Liver (tissue), 9 donors: ENCODE data around the gene CENPC. TPM values are rescaled to one million over a fixed set of nuclear protein-coding genes. Genes with fewer than 3 reads are reported as not detected.
"Not testable (repeated sequence)": the region's sequence is repeated elsewhere in the genome, so short reads cannot be mapped to it uniquely, and the experiment has no call there.

Experiments
- DNase-seq: peaks from one replicate; pipeline ENCODE4 v3.0.0-alpha.2; 2017; ENCODE audit warnings: low spot score
- H3K27ac ChIP-seq, 2 donors: one replicate each; pipeline ENCODE4 v1.7.0; 2013; ENCODE audit warnings: inconsistent platforms in 2 of 2, low read length in 2 of 2, control low read depth in 1 of 2, low read depth in 1 of 2, mild to moderate bottlenecking in 1 of 2
- H3K27me3 ChIP-seq, 4 donors: one replicate each; pipeline versions ENCODE4 v1.6.1 to v1.7.0; 2013; ENCODE audit warnings: low read length in 3 of 4, inconsistent platforms in 1 of 4, mild to moderate bottlenecking in 1 of 4, moderate library complexity in 1 of 4; ENCODE audit not compliant: control insufficient read depth in 4 of 4, insufficient read depth in 4 of 4
- H3K36me3 ChIP-seq, 4 donors: one replicate each; pipeline versions ENCODE4 v1.6.1 to v1.7.0; 2013; ENCODE audit warnings: low read length in 3 of 4, mild to moderate bottlenecking in 3 of 4, low read depth in 1 of 4, moderate library complexity in 1 of 4; ENCODE audit not compliant: control insufficient read depth in 4 of 4, insufficient read depth in 3 of 4
- H3K4me1 ChIP-seq, 4 donors: one replicate each; pipeline versions ENCODE4 v1.6.1 to v1.7.0; 2013; ENCODE audit warnings: low read length in 3 of 4, mild to moderate bottlenecking in 3 of 4, moderate library complexity in 1 of 4; ENCODE audit not compliant: control insufficient read depth in 4 of 4, insufficient read depth in 4 of 4
- H3K4me3 ChIP-seq, 3 donors: one replicate each; pipeline versions ENCODE4 v1.6.1 to v1.7.0; 2013; ENCODE audit warnings: low read length in 3 of 3, control low read depth in 1 of 3, low read depth in 1 of 3, mild to moderate bottlenecking in 1 of 3
- H3K9ac ChIP-seq, 2 donors: one replicate each; pipeline ENCODE4 v1.7.0; 2013; ENCODE audit warnings: low read length in 2 of 2, mild to moderate bottlenecking in 2 of 2, moderate library complexity in 2 of 2, control low read depth in 1 of 2, low read depth in 1 of 2
- H3K9me3 ChIP-seq, 4 donors: one replicate each; pipeline versions ENCODE4 v1.6.1 to v1.7.0; 2013; ENCODE audit warnings: low read length in 3 of 4; ENCODE audit not compliant: control insufficient read depth in 4 of 4
- EGR1 ChIP-seq, 2 donors: IDR thresholded peaks; 2 replicates each; pipeline ENCODE4 v1.6.1; 2016 to 2018; ENCODE audit warnings: antibody characterized with exemption in 2 of 2, low read depth in 2 of 2
- FOXA1 ChIP-seq: IDR thresholded peaks from 2 replicates; pipeline ENCODE4 v1.6.1; 2016; ENCODE audit warnings: antibody characterized with exemption
- FOXA2 ChIP-seq: IDR thresholded peaks from 2 replicates; pipeline ENCODE4 v1.6.1; 2016; ENCODE audit warnings: antibody characterized with exemption
- GABPA ChIP-seq, 2 donors: IDR thresholded peaks in 1 of 2; conservative IDR thresholded peaks in 1 of 2; 2 replicates each; pipeline ENCODE4 v1.6.1; 2016; ENCODE audit warnings: antibody characterized with exemption in 2 of 2, mild to moderate bottlenecking in 1 of 2, moderate library complexity in 1 of 2
- HNF4A ChIP-seq, 2 donors: conservative IDR thresholded peaks; 2 replicates each; pipeline ENCODE4 v1.6.1; 2016; ENCODE audit warnings: antibody characterized with exemption in 2 of 2, mild to moderate bottlenecking in 2 of 2
- HNF4G ChIP-seq: IDR thresholded peaks from 2 replicates; pipeline ENCODE4 v1.6.1; 2016; ENCODE audit warnings: antibody characterized with exemption
- JUND ChIP-seq, 2 donors: IDR thresholded peaks; 2 replicates each; pipeline ENCODE4 v1.6.1; 2016; ENCODE audit warnings: antibody characterized with exemption in 2 of 2
- NR2F2 ChIP-seq: IDR thresholded peaks from 2 replicates; pipeline ENCODE4 v1.6.1; 2016; ENCODE audit warnings: antibody characterized with exemption
- RAD21 ChIP-seq, 2 donors: IDR thresholded peaks; 2 replicates each; pipeline ENCODE4 v1.6.1; 2016; ENCODE audit warnings: antibody characterized with exemption in 2 of 2, mild to moderate bottlenecking in 2 of 2
- SP1 ChIP-seq: IDR thresholded peaks from 2 replicates; pipeline ENCODE4 v1.6.1; 2018; ENCODE audit warnings: antibody characterized with exemption, mild to moderate bottlenecking
- TAF1 ChIP-seq: conservative IDR thresholded peaks from 2 replicates; pipeline ENCODE4 v1.6.1; 2016; ENCODE audit warnings: antibody characterized with exemption, mild to moderate bottlenecking
- YY1 ChIP-seq: IDR thresholded peaks from 2 replicates; pipeline ENCODE4 v1.6.1; 2016; ENCODE audit warnings: antibody characterized with exemption, mild to moderate bottlenecking
- WGBS: extraction: QIAGEN DNeasy Blood & Tissue Kit; methylation state at CpG from one replicate; pipeline ENCODE4 v1.1.7; 2013; 5-methylcytosine and 5-hydroxymethylcytosine counted together
- polyA plus RNA-seq, 2 donors: library from polyadenylated mRNA; stranded (reverse) in 1 of 2; unstranded in 1 of 2; fragments of 200-250 nt in 1 of 2; fragments of >200 nt in 1 of 2; fragmentation: Nextera tagmentation in 1 of 2; extraction: Ambion mirVana in 1 of 2; gene quantifications; one replicate each; pipeline versions ENCODE4 v1.2.1 to v1.2.3, GENCODE V29; 2013 to 2015
- total RNA-seq, 2 donors: library from RNA; depleted of rRNA; stranded (reverse); fragments of >200 nt; gene quantifications; one replicate each; pipeline ENCODE4 v1.2.3, GENCODE V29; 2014
- TF ChIP-seq, protein P1 (sequence below): IDR thresholded peaks from 2 replicates; pipeline ENCODE4 v1.6.1; 2016; ENCODE audit warnings: antibody characterized with exemption, mild to moderate bottlenecking
- TF ChIP-seq, protein P2 (sequence below): IDR thresholded peaks from 2 replicates; pipeline ENCODE4 v1.6.1; 2016; ENCODE audit warnings: antibody characterized with exemption
- TF ChIP-seq, protein P3 (sequence below): IDR thresholded peaks from 2 replicates; pipeline ENCODE4 v1.6.1; 2016; ENCODE audit warnings: antibody characterized with exemption
- donor health status: healthy.
- donor health status: healthy.
- donor health status: healthy.
- donor health status: healthy.
- donor health status: healthy.

CENPC gene
- total and polyA plus RNA-seq, 4 donors: 1.9 to 14.9 (median 9.6) TPM

DNA sequence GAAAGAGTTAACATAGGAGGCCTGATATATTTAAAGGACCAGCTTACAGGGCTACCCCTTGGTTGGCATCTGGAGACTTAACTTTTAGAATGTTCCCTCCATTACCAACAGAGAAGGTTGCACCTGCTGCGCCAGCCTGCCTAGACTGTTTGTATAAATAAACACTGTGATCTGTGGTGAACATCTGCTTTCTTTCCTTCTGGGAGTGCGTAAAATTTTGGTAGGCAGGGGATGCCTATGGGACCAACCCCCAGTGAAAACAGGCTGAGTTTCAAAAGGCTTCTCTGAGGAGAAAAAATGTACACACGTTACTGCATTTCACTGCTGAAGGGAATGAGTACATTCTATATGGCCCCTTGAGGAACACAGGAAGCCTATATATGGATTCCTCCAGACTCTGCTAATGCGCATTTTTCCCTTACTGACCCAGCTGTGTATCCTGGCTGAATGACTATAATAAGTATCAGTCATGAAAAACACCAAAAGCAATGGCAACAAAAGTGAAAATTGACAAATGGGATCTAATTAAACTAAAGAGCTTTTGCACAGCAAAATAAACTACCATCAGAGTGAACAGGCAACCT, 13.8 kb downstream of the CENPC start:
- no peak overlapping the region for H3K27ac ChIP-seq
- H3K4me3 ChIP-seq: no peak overlapping the region
- no peak for DNase-seq
- no peaks in the 10 kb centered on the region for H3K4me1 ChIP-seq
- TF ChIP-seq EGR1 (IDR thresholded peaks at IDR 0.05; ENCODE audit: low read depth in 2 of 2) (no peak), HNF4G (no peak)
- H3K27me3 ChIP-seq: no peaks in the 10 kb centered on the region
- WGBS: 97% methylated on average over 4 of the region's 4 CpGs
- no peaks in the 10 kb centered on the region for H3K9me3 ChIP-seq
- no peak overlapping the region for H3K9ac ChIP-seq
- H3K36me3 ChIP-seq: peaks cover 10 to 32% (median 24%) of the 10 kb centered on the region in 4 donors

DNA sequence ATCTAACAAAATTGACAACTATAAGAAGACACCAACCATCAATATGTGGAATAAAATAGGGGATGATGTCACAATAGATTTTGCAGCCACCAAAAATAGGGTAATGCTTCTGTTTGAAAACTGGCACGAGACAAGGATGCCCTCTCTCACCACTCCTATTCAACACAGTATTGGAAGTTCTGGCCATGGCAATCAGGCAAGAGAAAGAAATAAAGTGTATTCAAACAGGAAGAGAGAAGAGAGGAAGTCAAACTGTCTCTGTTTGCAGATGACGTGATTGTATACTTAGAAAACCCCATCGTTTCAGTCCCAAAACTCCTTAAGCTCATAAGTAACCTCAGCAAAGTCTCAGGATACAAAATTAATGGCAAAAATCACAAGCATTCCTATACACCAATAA, 21.2 kb downstream of the CENPC start:
- H3K36me3 ChIP-seq, H3K9me3 ChIP-seq, DNase-seq, H3K4me3 ChIP-seq, H3K9ac ChIP-seq, H3K27me3 ChIP-seq, H3K4me1 ChIP-seq, H3K27ac ChIP-seq: not testable (repeated sequence)
- 77% methylated on average over 3 of the region's 3 CpGs for WGBS

DNA sequence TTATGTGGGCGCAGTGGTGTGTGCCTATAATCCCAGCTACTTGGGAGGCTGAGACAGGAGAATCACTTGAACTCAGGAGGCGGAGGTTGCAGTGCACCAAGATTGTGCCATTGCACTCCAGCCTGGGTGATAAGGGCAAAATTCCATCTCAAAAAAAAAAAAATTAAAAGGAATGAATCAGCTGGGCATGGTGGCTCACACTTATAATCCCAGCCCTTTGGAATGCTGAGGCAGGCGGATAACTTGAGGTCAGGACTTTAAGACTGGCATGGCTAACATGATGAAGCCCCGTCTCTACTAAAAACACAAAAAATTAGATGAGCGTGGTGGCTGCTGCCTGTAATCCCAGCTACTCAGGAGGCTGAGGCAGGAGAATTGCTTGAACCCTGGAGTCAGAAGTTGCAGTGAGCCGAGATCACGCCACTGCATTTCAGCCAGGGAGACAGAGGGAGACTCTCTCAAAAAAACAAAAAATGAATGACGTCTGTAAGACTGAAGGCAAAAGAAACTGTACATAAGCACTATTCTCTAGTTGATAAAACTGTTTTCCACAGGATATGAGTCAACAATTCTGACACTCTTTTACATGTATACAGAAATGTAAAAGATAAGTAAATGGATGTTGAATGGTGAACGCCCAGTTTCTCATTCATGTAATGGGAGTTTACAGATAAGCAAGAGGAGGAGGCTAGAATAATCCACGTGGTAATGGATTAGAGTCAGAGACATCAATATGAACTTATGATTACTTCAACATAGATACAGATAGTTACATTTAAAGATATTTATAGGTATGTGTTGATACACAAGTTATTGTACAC, 22.2 kb downstream of the CENPC start:
- Histone ChIP-seq H3K36me3 (peaks cover 0 to 10% (median 7%) of the 10 kb centered on the region in 4 donors), H3K4me1 (no peaks in the 10 kb centered on the region), H3K9ac (no peak overlapping the region), H3K27me3 (no peaks in the 10 kb centered on the region), H3K9me3 (no peaks in the 10 kb centered on the region), H3K27ac (no peak overlapping the region), H3K4me3 (no peak overlapping the region)
- WGBS: 87% methylated on average over 10 of the region's 10 CpGs
- no peak for TF ChIP-seq JUND (IDR thresholded peaks at IDR 0.05)
- TF ChIP-seq FOXA2: no peak
- no peak for TF ChIP-seq GABPA (IDR thresholded peaks at IDR 0.05 in 1 of 2, conservative IDR thresholded peaks at IDR 0.05 in 1 of 2)
- no peak for TF ChIP-seq RAD21 (IDR thresholded peaks at IDR 0.05)
- TF ChIP-seq, protein P1, sequence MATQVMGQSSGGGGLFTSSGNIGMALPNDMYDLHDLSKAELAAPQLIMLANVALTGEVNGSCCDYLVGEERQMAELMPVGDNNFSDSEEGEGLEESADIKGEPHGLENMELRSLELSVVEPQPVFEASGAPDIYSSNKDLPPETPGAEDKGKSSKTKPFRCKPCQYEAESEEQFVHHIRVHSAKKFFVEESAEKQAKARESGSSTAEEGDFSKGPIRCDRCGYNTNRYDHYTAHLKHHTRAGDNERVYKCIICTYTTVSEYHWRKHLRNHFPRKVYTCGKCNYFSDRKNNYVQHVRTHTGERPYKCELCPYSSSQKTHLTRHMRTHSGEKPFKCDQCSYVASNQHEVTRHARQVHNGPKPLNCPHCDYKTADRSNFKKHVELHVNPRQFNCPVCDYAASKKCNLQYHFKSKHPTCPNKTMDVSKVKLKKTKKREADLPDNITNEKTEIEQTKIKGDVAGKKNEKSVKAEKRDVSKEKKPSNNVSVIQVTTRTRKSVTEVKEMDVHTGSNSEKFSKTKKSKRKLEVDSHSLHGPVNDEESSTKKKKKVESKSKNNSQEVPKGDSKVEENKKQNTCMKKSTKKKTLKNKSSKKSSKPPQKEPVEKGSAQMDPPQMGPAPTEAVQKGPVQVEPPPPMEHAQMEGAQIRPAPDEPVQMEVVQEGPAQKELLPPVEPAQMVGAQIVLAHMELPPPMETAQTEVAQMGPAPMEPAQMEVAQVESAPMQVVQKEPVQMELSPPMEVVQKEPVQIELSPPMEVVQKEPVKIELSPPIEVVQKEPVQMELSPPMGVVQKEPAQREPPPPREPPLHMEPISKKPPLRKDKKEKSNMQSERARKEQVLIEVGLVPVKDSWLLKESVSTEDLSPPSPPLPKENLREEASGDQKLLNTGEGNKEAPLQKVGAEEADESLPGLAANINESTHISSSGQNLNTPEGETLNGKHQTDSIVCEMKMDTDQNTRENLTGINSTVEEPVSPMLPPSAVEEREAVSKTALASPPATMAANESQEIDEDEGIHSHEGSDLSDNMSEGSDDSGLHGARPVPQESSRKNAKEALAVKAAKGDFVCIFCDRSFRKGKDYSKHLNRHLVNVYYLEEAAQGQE: no peak
- no peak for TF ChIP-seq FOXA1
- no peak for TF ChIP-seq HNF4A (conservative IDR thresholded peaks at IDR 0.05)
- TF ChIP-seq, protein P2, sequence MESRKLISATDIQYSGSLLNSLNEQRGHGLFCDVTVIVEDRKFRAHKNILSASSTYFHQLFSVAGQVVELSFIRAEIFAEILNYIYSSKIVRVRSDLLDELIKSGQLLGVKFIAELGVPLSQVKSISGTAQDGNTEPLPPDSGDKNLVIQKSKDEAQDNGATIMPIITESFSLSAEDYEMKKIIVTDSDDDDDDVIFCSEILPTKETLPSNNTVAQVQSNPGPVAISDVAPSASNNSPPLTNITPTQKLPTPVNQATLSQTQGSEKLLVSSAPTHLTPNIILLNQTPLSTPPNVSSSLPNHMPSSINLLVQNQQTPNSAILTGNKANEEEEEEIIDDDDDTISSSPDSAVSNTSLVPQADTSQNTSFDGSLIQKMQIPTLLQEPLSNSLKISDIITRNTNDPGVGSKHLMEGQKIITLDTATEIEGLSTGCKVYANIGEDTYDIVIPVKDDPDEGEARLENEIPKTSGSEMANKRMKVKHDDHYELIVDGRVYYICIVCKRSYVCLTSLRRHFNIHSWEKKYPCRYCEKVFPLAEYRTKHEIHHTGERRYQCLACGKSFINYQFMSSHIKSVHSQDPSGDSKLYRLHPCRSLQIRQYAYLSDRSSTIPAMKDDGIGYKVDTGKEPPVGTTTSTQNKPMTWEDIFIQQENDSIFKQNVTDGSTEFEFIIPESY: no peak
- TF ChIP-seq NR2F2: no peak
- TF ChIP-seq TAF1: no peak
- no peak for TF ChIP-seq HNF4G
- no peak for TF ChIP-seq YY1
- TF ChIP-seq, protein P3, sequence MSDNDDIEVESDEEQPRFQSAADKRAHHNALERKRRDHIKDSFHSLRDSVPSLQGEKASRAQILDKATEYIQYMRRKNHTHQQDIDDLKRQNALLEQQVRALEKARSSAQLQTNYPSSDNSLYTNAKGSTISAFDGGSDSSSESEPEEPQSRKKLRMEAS: no peak
- no peak for TF ChIP-seq EGR1 (IDR thresholded peaks at IDR 0.05; ENCODE audit: low read depth in 2 of 2)
- no peak for TF ChIP-seq SP1
- DNase-seq: no peak
